Measurements from ENCODE around the gene SPRED2.

DNA sequence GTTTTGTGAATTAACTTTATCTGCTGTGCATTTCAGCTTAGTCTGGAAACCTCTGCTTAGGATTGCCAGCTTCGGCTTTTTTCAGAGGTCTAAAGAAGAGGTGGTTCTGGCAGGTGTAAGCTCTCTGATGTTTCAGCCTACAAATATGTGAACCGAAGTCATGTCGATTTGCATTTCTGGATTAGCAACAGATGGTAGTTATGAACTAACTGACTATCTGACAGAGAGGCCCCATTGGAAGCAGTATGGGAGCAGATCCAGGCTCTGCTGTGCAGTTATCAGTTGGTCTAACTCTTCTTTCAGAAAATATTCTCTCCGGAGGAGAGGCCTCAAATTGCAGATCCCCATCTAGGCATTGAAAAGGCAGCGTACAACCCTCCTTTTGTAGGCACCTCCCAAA, 32.7 kb upstream of the SPRED2 start:
- TF ChIP-seq POLR2AphosphoS5 (IDR thresholded peaks at IDR 0.05; ENCODE audit: low read depth) (no peak), GABPA (IDR thresholded peaks at IDR 0.05; ENCODE audit: low read depth) (no peak)
- TF ChIP-seq, protein P1, sequence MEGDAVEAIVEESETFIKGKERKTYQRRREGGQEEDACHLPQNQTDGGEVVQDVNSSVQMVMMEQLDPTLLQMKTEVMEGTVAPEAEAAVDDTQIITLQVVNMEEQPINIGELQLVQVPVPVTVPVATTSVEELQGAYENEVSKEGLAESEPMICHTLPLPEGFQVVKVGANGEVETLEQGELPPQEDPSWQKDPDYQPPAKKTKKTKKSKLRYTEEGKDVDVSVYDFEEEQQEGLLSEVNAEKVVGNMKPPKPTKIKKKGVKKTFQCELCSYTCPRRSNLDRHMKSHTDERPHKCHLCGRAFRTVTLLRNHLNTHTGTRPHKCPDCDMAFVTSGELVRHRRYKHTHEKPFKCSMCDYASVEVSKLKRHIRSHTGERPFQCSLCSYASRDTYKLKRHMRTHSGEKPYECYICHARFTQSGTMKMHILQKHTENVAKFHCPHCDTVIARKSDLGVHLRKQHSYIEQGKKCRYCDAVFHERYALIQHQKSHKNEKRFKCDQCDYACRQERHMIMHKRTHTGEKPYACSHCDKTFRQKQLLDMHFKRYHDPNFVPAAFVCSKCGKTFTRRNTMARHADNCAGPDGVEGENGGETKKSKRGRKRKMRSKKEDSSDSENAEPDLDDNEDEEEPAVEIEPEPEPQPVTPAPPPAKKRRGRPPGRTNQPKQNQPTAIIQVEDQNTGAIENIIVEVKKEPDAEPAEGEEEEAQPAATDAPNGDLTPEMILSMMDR (IDR thresholded peaks at IDR 0.05; ENCODE audit: insufficient read depth, low read length), result no peak
- TF ChIP-seq, protein P2, sequence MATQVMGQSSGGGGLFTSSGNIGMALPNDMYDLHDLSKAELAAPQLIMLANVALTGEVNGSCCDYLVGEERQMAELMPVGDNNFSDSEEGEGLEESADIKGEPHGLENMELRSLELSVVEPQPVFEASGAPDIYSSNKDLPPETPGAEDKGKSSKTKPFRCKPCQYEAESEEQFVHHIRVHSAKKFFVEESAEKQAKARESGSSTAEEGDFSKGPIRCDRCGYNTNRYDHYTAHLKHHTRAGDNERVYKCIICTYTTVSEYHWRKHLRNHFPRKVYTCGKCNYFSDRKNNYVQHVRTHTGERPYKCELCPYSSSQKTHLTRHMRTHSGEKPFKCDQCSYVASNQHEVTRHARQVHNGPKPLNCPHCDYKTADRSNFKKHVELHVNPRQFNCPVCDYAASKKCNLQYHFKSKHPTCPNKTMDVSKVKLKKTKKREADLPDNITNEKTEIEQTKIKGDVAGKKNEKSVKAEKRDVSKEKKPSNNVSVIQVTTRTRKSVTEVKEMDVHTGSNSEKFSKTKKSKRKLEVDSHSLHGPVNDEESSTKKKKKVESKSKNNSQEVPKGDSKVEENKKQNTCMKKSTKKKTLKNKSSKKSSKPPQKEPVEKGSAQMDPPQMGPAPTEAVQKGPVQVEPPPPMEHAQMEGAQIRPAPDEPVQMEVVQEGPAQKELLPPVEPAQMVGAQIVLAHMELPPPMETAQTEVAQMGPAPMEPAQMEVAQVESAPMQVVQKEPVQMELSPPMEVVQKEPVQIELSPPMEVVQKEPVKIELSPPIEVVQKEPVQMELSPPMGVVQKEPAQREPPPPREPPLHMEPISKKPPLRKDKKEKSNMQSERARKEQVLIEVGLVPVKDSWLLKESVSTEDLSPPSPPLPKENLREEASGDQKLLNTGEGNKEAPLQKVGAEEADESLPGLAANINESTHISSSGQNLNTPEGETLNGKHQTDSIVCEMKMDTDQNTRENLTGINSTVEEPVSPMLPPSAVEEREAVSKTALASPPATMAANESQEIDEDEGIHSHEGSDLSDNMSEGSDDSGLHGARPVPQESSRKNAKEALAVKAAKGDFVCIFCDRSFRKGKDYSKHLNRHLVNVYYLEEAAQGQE (IDR thresholded peaks at IDR 0.05; ENCODE audit: insufficient replicate concordance, low read depth), result no peak
